ENCODE measurements around the gene NFAM1.

NFAM1 gene

GRCh38 chr22:42383287-42383686, 48.9 kb downstream of the NFAM1 start:
- no peak for DNase-seq (ENCODE audit: low spot score)

- DNase-seq (ENCODE audit: low spot score) = no peak
These were observed 51.2 kb downstream of the NFAM1 start for GRCh38 chr22:42380769-42381551.

DNA sequence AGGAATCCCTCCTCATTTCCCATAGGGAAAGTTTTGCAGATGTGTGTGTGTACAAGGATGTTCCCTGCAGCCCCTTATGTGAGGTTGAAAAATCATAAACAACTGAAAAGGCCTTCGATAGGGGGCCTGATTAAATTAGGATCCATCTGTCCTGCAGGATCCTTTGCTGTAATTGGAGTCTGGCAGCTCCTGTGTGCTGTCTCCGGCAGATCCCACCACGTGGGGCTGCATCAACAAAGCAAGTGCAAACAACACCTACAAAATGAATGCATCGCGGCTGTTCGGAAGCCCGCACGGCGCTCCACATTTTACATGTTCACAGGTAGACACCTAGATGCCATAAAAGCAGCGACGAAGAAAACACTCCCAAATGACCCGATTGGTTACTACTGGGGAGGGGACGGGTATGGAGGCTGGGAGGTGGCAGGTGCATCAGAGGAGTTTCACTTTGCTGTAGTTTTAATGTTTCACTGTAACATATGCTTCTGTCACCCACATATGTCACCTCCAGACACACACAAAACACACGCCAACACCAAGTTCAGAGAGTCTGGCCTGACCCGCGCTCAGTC, 52.2 kb downstream of the NFAM1 start:
- no peak for DNase-seq (ENCODE audit: low spot score)

DNA sequence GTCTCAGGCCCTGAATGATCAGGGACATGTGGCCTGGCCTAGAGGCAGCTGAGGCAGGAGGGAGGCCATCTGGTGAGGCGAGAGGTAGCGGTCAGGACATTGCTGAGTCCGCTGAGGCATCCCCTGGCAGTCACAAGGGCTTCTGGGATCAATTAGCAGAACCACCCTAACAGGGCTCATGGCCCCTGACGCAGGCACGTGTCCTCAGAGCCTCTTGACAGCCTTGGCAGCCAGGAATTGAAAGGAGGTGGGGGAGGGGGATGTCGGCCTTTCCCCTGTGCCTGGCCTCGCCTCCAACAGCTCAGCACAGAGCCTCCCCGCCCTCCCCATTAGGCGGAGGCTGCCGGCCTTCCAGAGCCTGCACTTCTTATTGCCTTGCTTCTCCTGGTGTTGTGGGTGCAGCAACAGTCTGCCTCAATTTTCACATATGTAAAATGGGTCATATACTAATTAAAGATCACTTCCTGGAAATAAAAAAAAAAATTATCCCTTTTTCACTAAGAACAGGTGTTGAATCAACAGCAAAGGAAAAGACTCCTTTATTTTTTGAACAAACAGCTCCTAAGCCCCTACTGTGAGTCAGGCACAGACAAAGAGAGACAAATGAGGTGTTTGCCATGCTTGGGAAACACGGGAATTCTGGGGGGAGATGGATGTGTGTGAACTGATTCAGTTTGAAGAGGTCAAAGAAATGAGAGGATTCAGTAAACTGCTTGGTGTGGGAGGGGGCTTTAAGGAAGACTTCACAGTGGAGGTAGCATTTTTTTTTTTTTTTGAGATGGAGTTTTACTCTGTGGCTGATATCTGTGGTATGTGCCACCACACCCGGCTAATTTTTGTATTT, 55.3 kb downstream of the NFAM1 start:
- no peak for DNase-seq (ENCODE audit: low spot score)

- no peak for DNase-seq (ENCODE audit: low spot score)
These were observed 56.2 kb downstream of the NFAM1 start for GRCh38 chr22:42375982-42376381.

DNA sequence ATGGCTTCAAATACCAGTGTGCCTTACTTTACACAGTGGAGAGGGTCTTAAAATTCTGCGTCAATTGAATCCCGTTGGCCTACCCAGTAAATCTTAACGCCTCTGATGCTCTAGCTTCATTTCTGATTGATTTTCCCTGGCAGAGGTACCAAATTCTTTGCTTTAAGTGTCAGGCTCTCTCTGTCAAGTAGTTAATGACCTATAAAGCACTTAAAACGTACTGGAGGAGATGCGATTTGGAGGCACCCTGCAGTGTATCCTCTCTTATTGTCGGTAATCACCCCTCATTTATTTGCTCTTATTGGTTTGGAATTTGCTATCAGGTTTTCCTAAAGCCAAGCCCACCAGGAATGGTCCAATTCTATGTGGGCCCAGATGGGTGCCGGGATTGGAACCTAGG, 59.2 kb downstream of the NFAM1 start:
- no peak for DNase-seq (ENCODE audit: low spot score)

DNA sequence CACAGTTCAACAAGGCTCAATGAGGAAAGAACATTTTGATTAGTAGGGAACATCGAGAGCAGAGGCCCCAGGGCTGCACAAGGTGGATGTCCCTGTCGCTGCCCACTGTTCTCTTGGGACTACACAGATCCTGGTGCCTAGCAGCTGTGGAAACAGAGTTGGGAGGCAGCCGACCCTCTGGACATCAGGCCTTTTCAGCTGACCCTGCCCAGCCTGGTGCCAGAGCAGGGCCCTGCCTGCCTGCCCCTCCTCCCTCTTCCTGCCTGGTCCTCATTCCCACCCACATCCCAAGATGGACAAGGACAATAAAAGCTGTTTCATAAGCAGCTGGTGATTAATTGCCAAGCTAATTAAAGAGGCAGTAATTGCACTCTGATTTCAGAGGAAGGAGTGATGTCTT, 60.7 kb downstream of the NFAM1 start:
- DNase-seq (ENCODE audit: low spot score) = no peak

GRCh38 chr22:42371099-42371498, 61.1 kb downstream of the NFAM1 start:
- DNase-seq (ENCODE audit: low spot score) = no peak

- peak; percentile 89 for DNase-seq (ENCODE audit: low spot score)
These were observed 62.8 kb downstream of the NFAM1 start for GRCh38 chr22:42369250-42370041.

- peak; percentile 5 for DNase-seq (ENCODE audit: low spot score)
These were observed 63.6 kb downstream of the NFAM1 start for GRCh38 chr22:42368379-42369249.

- DNase-seq (ENCODE audit: low spot score) = no peak
These were observed 64.2 kb downstream of the NFAM1 start for GRCh38 chr22:42367980-42368378.

DNA sequence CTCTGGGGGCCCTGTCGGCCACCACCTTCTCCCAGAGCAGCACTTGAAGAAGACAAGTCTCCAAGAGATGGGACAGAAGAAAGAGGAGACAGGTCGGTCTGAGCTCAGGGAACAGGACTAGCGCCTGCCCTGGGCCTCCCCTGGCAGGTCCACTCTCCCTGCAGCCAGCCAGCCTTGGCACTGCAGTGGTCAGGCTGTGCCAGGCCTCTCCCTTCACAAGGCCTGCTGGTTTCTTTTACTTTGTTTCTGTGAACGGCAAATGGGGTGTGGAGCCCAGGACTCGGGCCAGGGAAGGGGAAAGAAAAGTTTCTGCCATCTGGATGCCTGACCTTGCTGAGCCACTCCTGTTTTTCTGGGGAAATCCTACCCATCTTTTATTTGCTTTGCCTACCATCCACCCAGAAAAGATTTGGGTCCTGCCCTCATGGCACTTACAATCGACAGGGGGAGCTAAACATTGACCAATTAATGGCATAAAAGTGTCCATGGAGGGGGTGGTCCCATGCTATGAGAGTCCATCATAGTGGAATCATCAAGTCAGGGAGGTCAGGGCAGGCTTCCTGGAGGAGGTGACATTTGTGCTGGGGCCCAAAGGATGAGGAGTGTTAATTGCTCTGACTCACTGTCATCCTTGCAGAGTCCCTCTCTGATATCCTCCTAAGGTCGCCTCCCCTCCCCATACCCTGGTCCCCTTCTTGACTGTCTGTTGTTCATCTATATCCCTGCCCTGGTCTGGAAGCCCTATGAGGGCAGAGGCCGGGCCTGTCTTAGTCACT, 65.2 kb downstream of the NFAM1 start:
- no peak for DNase-seq (ENCODE audit: low spot score)

GRCh38 chr22:42365942-42366695, 66.1 kb downstream of the NFAM1 start:
- no peak for DNase-seq (ENCODE audit: low spot score)

DNA sequence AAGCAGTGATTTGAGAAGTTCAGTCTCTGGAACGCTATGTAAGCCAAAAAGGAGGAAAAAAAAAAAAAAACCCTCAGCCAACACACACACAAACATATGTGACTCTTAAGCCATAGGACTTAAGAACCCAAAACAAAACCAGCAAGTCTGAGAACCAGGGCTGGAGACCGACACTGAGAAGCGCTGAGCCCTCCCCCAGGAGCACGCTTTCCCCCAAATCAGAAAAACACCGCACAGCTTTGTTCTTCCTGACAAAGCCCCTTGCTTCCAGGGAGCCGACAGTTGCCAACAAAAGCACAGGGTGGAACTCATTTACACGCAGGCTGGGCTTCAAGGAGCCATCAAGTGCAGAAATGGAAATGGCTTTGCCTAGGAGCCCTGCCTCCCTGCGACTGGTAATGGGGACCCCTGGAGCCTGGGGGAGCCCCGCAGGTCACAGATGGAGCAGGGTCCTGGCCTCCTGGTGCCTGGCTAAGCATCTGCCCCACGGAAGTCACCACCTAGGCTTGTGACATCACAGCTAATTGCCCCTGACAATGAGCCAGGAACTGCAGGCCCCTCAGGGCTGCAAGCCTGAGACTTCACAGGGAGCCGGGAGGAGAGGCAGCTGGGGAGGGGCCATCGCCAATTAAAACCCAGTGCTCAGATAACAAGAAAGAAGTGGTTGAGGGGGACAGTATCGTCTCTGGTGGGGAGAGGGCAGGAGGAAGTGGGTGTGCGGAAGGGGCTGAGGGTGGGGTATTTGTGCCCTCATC, 66.9 kb downstream of the NFAM1 start:
- no peak for DNase-seq (ENCODE audit: low spot score)

GRCh38 chr22:42364604-42365110, 67.5 kb downstream of the NFAM1 start:
- no peak for DNase-seq (ENCODE audit: low spot score)

- DNase-seq (ENCODE audit: low spot score) = no peak
These were observed 68.3 kb downstream of the NFAM1 start for GRCh38 chr22:42363892-42364291.

DNA sequence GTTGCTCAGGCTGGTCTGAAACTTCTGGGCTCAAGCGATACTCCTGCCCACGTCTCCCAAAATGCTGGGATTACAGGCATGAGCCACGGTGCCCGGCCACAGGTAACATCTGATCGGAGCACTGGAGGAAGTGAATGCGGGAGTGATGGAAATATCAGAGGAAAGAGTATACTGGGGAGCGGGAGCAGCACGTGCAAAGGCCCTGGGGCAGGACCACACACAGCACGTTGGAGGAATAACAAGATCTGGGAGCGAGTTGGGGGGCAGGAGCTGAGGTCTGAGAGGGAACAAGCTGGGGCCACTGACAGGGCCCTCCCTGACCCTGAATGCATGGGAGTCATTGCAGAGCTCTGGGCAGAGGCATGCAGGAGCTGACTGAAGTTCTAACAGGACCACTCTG, 70.7 kb downstream of the NFAM1 start:
- no peak for DNase-seq (ENCODE audit: low spot score)

- DNase-seq (ENCODE audit: low spot score) = no peak
These were observed 71.9 kb downstream of the NFAM1 start for GRCh38 chr22:42360348-42360747.

All from CD4-positive, alpha-beta T cell treated with Interleukin-2 at 100 ng/mL for 4 hours (primary cell).